ENCODE measurements around the gene AMPD1. TPM values are rescaled to one million over a fixed set of nuclear protein-coding genes. Genes with fewer than 3 reads are reported as not detected.

The AMPD1 gene
- total and polyA plus RNA-seq, 2 experiments from 2014 or later = 0.27 TPM; not detected in 1

GRCh38 chr1:114668784-114669561, 26.4 kb downstream of the AMPD1 start (continued):
- no peak for TF ChIP-seq ZNF462 (CRISPR knock-in tag; IDR thresholded peaks at IDR 0.05)

GRCh38 chr1:114668373-114668772, 27.0 kb downstream of the AMPD1 start:
- Mint-ChIP-seq H3K4me1 (peaks cover 4% of the 10 kb centered on the region; the same call in 2 of the 3 replicates), H3K4me3 (peak overlapping the region; percentile 24; the same call in 1 of the 3 replicates), H3K36me3 (ENCODE audit: low read depth) (no peaks in the 10 kb centered on the region), H3K9me3 (no peaks in the 10 kb centered on the region), H3K27me3 (ENCODE audit: insufficient read depth, low read depth, poor library complexity) (peaks cover 6% of the 10 kb centered on the region), H3K27ac (no peak overlapping the region)
- H4K20me1 ChIP-seq (replicated peaks; ENCODE audit: insufficient read depth) = no peaks in the 10 kb centered on the region
- DNase-seq (ENCODE audit: low spot score) = no peak
- H3F3A ChIP-seq (replicated peaks; ENCODE audit: low read depth) = peaks cover 7% of the 10 kb centered on the region; the same call in 1 of the 2 replicates
- peaks cover 26% of the 10 kb centered on the region; the same call in 1 of the 2 replicates for H3K27me3 ChIP-seq (ENCODE audit: insufficient read depth)
- 0 out of 2 replicates have a peak, but pooled peaks cover 4% of the 10 kb centered on the region for H3K4me1 ChIP-seq (ENCODE audit: insufficient read depth)
- H3K79me2 ChIP-seq (replicated peaks; ENCODE audit: insufficient read depth) = no peaks in the 10 kb centered on the region
- H3K27ac ChIP-seq (ENCODE audit: low read depth) = no peak overlapping the region
- no peak for ATAC-seq
- H2AFZ ChIP-seq = no peak overlapping the region
- 0 out of 2 replicates have a peak overlapping the region, but pooled peaks have one; percentile 84 for H3K4me3 ChIP-seq
- peak overlapping the region; percentile 95 for H3K4me2 ChIP-seq
- H3K9me2 ChIP-seq (ENCODE audit: insufficient read depth) = no peaks in the 10 kb centered on the region
- H3K36me3 ChIP-seq (ENCODE audit: insufficient read depth) = no peaks in the 10 kb centered on the region
- no peak for TF ChIP-seq NANOG (IDR thresholded peaks at IDR 0.05; ENCODE audit: borderline replicate concordance)
- no peak for TF ChIP-seq CTCF (conservative IDR thresholded peaks at IDR 0.05; ENCODE audit: low read depth in 2 of 2)
- no peak for TF ChIP-seq REST (IDR thresholded peaks at IDR 0.05; ENCODE audit: unreplicated experiment)
